Loucy (cell line): Measurements from ENCODE around the gene ABI1.
A peak's percentile ranks its signal among the peaks of the same experiment; 100 is the strongest.

Source experiments
- H2AFZ ChIP-seq: fragments of 200-600 bp; sonication (generic); 2 replicates; pipeline ENCODE4 v1.6.0; 2016; ENCODE audit warnings: antibody characterized with exemption, mild to moderate bottlenecking, low read length, moderate library complexity
- H3F3A ChIP-seq: fragments of 200-600 bp; 2 replicates; pipeline ENCODE4 v1.6.0; 2016; ENCODE audit warnings: antibody characterized with exemption, low read depth, mild to moderate bottlenecking
- H3K27me3 ChIP-seq: fragments of 200-600 bp; sonication (generic); 2 replicates; pipeline ENCODE4 v1.6.1; 2014; ENCODE audit warnings: low read length, mild to moderate bottlenecking; ENCODE audit not compliant: insufficient read depth, poor library complexity, severe bottlenecking
- H3K36me3 ChIP-seq: fragments of 200-600 bp; sonication (generic); 2 replicates; pipeline ENCODE4 v1.6.1; 2016; ENCODE audit warnings: low read length; ENCODE audit not compliant: insufficient read depth
- H3K4me1 ChIP-seq: fragments of 200-600 bp; sonication (generic); 2 replicates; pipeline ENCODE4 v1.5.1; 2014; ENCODE audit warnings: low read length, mild to moderate bottlenecking; ENCODE audit not compliant: insufficient read depth, poor library complexity, severe bottlenecking
- H3K4me2 ChIP-seq: fragments of 200-600 bp; sonication (generic); 2 replicates; pipeline ENCODE4 v1.6.0; 2014; ENCODE audit warnings: antibody characterized with exemption, low read length, low read depth, mild to moderate bottlenecking; ENCODE audit not compliant: poor library complexity, severe bottlenecking
- H3K4me3 ChIP-seq: fragments of 200-600 bp; sonication (generic); 2 replicates; pipeline ENCODE4 v1.5.1; 2014; ENCODE audit warnings: low read length, mild to moderate bottlenecking, mixed read lengths; ENCODE audit not compliant: poor library complexity, severe bottlenecking
- H3K79me2 ChIP-seq: fragments of 200-600 bp; sonication (generic); 2 replicates; pipeline ENCODE4 v1.6.1; 2014; ENCODE audit warnings: low read length; ENCODE audit not compliant: insufficient read depth
- H3K9ac ChIP-seq: fragments of 200-600 bp; sonication (generic); 2 replicates; pipeline ENCODE4 v1.6.0; 2014; ENCODE audit warnings: mild to moderate bottlenecking, low read depth, low read length, moderate library complexity; ENCODE audit not compliant: poor library complexity, severe bottlenecking
- H3K9me2 ChIP-seq: fragments of 200-600 bp; sonication (generic); replicated peaks from 2 replicates; pipeline ENCODE4 v1.6.1; 2016; ENCODE audit warnings: low read depth, low read length, mixed read lengths
- H3K9me3 ChIP-seq: fragments of 200-600 bp; sonication (generic); 2 replicates; pipeline ENCODE4 v1.6.1; 2014; ENCODE audit warnings: mild to moderate bottlenecking, antibody characterized with exemption, low read length, low read depth; ENCODE audit not compliant: insufficient read depth
- H4K20me1 ChIP-seq: fragments of 200-600 bp; sonication (generic); 2 replicates; pipeline ENCODE4 v1.6.0; 2014; ENCODE audit warnings: antibody characterized with exemption, low read length, mild to moderate bottlenecking; ENCODE audit not compliant: insufficient read depth, poor library complexity, severe bottlenecking
- EZH2phosphoT487 ChIP-seq: fragments of 200-600 bp; IDR thresholded peaks from 2 replicates; pipeline ENCODE4 v1.6.1; 2018; ENCODE audit warnings: antibody characterized with exemption, mild to moderate bottlenecking, moderate library complexity, borderline replicate concordance
- TF ChIP-seq, protein P1 (sequence below): fragments of 200-600 bp; sonication (generic); conservative IDR thresholded peaks from 2 replicates; pipeline ENCODE4 v1.5.1; 2014; ENCODE audit warnings: mild to moderate bottlenecking, antibody characterized with exemption, low read length

The ABI1 gene

DNA sequence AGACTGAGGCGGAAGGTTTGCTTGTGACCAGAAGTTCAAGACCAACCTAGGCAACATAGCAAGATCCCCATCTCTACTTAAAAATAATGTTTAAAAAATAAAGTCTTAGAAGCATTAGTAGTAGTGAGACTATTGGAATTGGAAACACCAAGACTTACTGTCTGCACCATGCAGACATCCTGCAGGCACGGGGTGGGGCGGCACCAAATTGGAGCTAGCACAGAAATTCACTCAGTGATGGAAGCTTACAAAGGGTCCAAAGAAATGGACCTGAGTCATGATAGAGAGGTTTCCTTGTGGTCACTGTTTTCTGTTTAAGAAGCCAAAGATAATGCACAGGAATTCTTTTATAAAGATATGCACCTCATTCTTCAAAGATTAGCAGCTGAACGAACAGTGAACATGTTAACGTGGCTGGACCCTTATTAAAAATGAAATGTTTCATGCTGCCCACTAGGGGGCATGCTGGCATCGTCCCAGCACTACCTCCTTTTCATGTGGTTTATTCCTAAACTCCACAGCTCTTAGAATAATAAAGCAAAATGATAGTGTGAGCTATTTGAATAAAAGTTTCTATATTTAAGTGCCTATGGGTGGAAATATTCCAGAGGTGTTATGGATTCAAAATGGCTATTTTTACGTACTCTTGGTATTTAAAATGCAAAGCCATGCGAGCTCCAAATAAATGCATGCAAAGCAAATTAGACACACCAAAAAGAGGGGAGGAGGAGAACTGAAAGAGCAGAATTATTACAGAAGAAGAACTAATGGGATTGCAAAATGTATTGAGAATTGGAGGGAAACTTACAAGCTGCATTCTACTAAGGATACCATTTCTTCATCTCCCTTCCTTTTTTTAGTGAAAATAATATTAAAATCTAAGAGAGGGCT lies 134.7 kb downstream of the ABI1 start:
- H2AFZ ChIP-seq: no peak overlapping the region
- no peaks in the 10 kb centered on the region for H3K4me1 ChIP-seq
- no peaks in the 10 kb centered on the region for H3K27me3 ChIP-seq
- H3K79me2 ChIP-seq: no peaks in the 10 kb centered on the region
- no peak overlapping the region for H3K4me3 ChIP-seq
- no peaks in the 10 kb centered on the region for H3K9me3 ChIP-seq
- H3F3A ChIP-seq: no peaks in the 10 kb centered on the region
- no peak overlapping the region for H3K4me2 ChIP-seq
- H4K20me1 ChIP-seq: peaks cover 3% of the 10 kb centered on the region
- H3K9me2 ChIP-seq: no peaks in the 10 kb centered on the region
- TF ChIP-seq, protein P1, sequence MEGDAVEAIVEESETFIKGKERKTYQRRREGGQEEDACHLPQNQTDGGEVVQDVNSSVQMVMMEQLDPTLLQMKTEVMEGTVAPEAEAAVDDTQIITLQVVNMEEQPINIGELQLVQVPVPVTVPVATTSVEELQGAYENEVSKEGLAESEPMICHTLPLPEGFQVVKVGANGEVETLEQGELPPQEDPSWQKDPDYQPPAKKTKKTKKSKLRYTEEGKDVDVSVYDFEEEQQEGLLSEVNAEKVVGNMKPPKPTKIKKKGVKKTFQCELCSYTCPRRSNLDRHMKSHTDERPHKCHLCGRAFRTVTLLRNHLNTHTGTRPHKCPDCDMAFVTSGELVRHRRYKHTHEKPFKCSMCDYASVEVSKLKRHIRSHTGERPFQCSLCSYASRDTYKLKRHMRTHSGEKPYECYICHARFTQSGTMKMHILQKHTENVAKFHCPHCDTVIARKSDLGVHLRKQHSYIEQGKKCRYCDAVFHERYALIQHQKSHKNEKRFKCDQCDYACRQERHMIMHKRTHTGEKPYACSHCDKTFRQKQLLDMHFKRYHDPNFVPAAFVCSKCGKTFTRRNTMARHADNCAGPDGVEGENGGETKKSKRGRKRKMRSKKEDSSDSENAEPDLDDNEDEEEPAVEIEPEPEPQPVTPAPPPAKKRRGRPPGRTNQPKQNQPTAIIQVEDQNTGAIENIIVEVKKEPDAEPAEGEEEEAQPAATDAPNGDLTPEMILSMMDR: peak; percentile 91
- TF ChIP-seq EZH2phosphoT487: no peak
- peaks cover 48% of the 10 kb centered on the region; the same call in 1 of the 2 replicates for H3K36me3 ChIP-seq
- no peak overlapping the region for H3K9ac ChIP-seq

DNA sequence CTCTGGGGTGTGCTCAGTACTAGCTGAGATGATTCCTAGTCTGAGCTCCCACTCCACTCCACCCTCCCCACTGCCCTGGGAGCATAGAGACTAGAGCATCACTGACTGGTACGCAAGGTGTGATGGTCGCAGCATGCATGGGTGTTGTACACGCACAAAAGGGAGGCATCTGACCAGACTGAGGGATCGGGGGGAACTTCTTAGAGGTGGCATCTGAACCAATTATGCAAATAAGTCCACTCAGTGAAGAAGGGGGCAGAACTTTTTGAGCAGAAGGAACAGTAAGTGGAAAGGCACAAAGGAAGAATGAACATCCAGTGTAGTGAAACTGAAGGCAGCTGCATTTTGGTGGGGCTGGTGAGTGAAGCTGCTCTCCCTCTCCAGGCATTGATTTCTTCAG lies 137.7 kb downstream of the ABI1 start:
- H3K36me3 ChIP-seq: peaks cover 38% of the 10 kb centered on the region; the same call in 1 of the 2 replicates
- H2AFZ ChIP-seq: no peak overlapping the region
- H3K4me2 ChIP-seq: no peak overlapping the region
- no peaks in the 10 kb centered on the region for H3K9me2 ChIP-seq
- TF ChIP-seq EZH2phosphoT487: no peak
- TF ChIP-seq, protein P1: no peak
- H4K20me1 ChIP-seq: peaks cover 3% of the 10 kb centered on the region
- no peaks in the 10 kb centered on the region for H3K79me2 ChIP-seq
- no peaks in the 10 kb centered on the region for H3K27me3 ChIP-seq
- no peaks in the 10 kb centered on the region for H3K9me3 ChIP-seq
- H3K4me1 ChIP-seq: no peaks in the 10 kb centered on the region
- H3K9ac ChIP-seq: no peak overlapping the region
- no peak overlapping the region for H3K4me3 ChIP-seq
- H3F3A ChIP-seq: no peaks in the 10 kb centered on the region

DNA sequence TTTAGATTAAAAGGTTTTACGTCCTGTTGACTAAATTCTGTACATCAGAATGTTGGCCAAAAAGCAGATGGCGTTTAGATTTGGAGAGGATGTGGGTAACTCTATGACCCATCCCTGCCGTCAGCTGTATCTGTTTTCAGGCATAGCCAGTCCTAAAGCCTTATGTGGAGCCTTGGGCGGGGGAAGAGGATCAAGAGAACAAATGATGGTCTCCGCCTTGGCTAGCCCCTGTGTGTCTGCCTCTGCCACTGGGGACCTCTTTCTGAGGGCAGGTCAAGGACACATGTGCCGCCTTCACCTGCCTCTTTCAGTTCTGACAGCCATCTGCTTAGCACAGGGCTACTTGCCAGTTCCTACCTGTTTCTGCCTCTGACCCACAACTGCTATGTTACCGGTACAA lies 139.2 kb downstream of the ABI1 start:
- peaks cover 42% of the 10 kb centered on the region; the same call in 1 of the 2 replicates for H3K36me3 ChIP-seq

More for the DNA sequence above, 139.2 kb downstream of the ABI1 start:
- H2AFZ ChIP-seq: no peak overlapping the region
- H3K4me1 ChIP-seq: no peaks in the 10 kb centered on the region
- no peaks in the 10 kb centered on the region for H3K27me3 ChIP-seq
- H3K9me3 ChIP-seq: no peaks in the 10 kb centered on the region
- TF ChIP-seq, protein P1: no peak
- TF ChIP-seq EZH2phosphoT487: no peak
- H3K9me2 ChIP-seq: no peaks in the 10 kb centered on the region
- no peaks in the 10 kb centered on the region for H3K79me2 ChIP-seq
- H3K4me3 ChIP-seq: no peak overlapping the region
- H4K20me1 ChIP-seq: peaks cover 3% of the 10 kb centered on the region
- H3F3A ChIP-seq: no peaks in the 10 kb centered on the region
- no peak overlapping the region for H3K9ac ChIP-seq
- H3K4me2 ChIP-seq: no peak overlapping the region
